GM18951 (cell line): Measurements from ENCODE around the gene GPC6.
"Not testable (repeated sequence)": the region's sequence is repeated elsewhere in the genome, so short reads cannot be mapped to it uniquely, and the experiment has no call there.

Experiments used
- POLR2A ChIP-seq: IDR thresholded peaks from 4 replicates; pipeline ENCODE4 v1.6.1; 2011; ENCODE audit warnings: mild to moderate bottlenecking; ENCODE audit not compliant: insufficient read length, insufficient read depth; ENCODE audit errors: extremely low read depth
- in situ Hi-C: fragments of 300-500 bp; cut with MboI; formaldehyde crosslinking; loops from one replicate; pipeline ENCODE4 v1.12.0; 2022; ENCODE audit warnings: low sequenced_read_pairs, mixed read lengths, inconsistent platforms; ENCODE audit not compliant: unreplicated experiment

GPC6 gene

GRCh38 chr13:93296584-93296983 lies 70.0 kb downstream of the GPC6 start:
- in situ Hi-C loops: no loop called here
- TF ChIP-seq POLR2A: no peak

- in situ Hi-C loops: no loop called here
- no peak for TF ChIP-seq POLR2A
These were observed 72.1 kb downstream of the GPC6 start for GRCh38 chr13:93298713-93299112.

- TF ChIP-seq POLR2A: no peak
- in situ Hi-C loops: no loop called here
These were observed 77.5 kb downstream of the GPC6 start for GRCh38 chr13:93304134-93304533.

- no peak for TF ChIP-seq POLR2A
- in situ Hi-C loops: no loop called here
These were observed 78.4 kb downstream of the GPC6 start for GRCh38 chr13:93304868-93305613.

GRCh38 chr13:93305886-93306285 lies 79.3 kb downstream of the GPC6 start:
- no peak for TF ChIP-seq POLR2A
- in situ Hi-C loops: no loop called here

- in situ Hi-C loops: no loop called here
- TF ChIP-seq POLR2A: no peak
These were observed 80.5 kb downstream of the GPC6 start for GRCh38 chr13:93307136-93307535.

- in situ Hi-C loops: no loop called here
- no peak for TF ChIP-seq POLR2A
These were observed 81.0 kb downstream of the GPC6 start for GRCh38 chr13:93307651-93308050.

- TF ChIP-seq POLR2A: no peak
- in situ Hi-C loops: no loop called here
These were observed 83.4 kb downstream of the GPC6 start for GRCh38 chr13:93309886-93310523.

GRCh38 chr13:93316841-93317240 lies 90.2 kb downstream of the GPC6 start:
- in situ Hi-C loops: no loop called here
- no peak for TF ChIP-seq POLR2A

- in situ Hi-C loops: no loop called here
- TF ChIP-seq POLR2A: no peak
These were observed 92.1 kb downstream of the GPC6 start for GRCh38 chr13:93318534-93319254.

GRCh38 chr13:93320942-93321341 lies 94.3 kb downstream of the GPC6 start:
- no peak for TF ChIP-seq POLR2A
- in situ Hi-C loops: no loop called here

GRCh38 chr13:93323880-93324279 lies 97.3 kb downstream of the GPC6 start:
- in situ Hi-C loops: not testable (repeated sequence)

- TF ChIP-seq POLR2A: no peak
- in situ Hi-C loops: no loop called here
These were observed 99.0 kb downstream of the GPC6 start for GRCh38 chr13:93325303-93326233.
